Pancreas (tissue), 10 donors: Measurements from ENCODE around the gene TMEM151B. TPM values are rescaled to one million over a fixed set of nuclear protein-coding genes. Genes with fewer than 3 reads are reported as not detected.

Experiments used
- ATAC-seq, 4 donors: fragments of 200-7000 bp; cut with Tn5 transposase; one replicate each; pipeline versions ENCODE4 v1.8.0 to v1.9.1; 2020; ENCODE audit warnings: mild to moderate bottlenecking in 4 of 4, moderate library complexity in 4 of 4
- DNase-seq, 6 donors: peaks; one replicate each; pipeline ENCODE4 v3.0.0-alpha.2; 2020
- FAIRE-seq: peaks from 2 replicates; lab custom pipeline; 2012; peaks lifted over from hg19 to GRCh38; lab: Jason Lieb, UNC
- H3K27ac ChIP-seq, 4 donors: fragments of 200-600 bp; sonication (generic); 1 replicate in 3 of 4; 2 replicates in 1 of 4; pipeline versions ENCODE4 v1.5.0 to v1.8.0; 2020
- H3K27me3 ChIP-seq, 4 donors: fragments of 200-600 bp; one replicate each; pipeline ENCODE4 v1.8.0; 2021
- H3K36me3 ChIP-seq, 3 donors: fragments of 200-600 bp; sonication (generic) in 1 of 3; one replicate each; pipeline versions ENCODE4 v1.5.0 to v1.8.0; 2020 to 2021
- H3K4me1 ChIP-seq, 3 donors: fragments of 200-600 bp; one replicate each; pipeline ENCODE4 v1.8.0; 2021
- H3K4me3 ChIP-seq, 4 donors: fragments of 200-600 bp; sonication (generic) in 2 of 4; one replicate each; pipeline versions ENCODE4 v1.5.0 to v1.8.0; 2020 to 2021
- H3K9me3 ChIP-seq, 4 donors: fragments of 200-600 bp; one replicate each; pipeline ENCODE4 v1.8.0; 2021
- CTCF ChIP-seq, 4 donors: fragments of 200-600 bp; sonication (generic) in 3 of 4; IDR thresholded peaks; one replicate each; pipeline versions ENCODE4 v1.5.0 to v1.8.0; 2021; ENCODE audit warnings: antibody characterized with exemption in 4 of 4
- WGBS, 2 donors: extraction: QIAGEN DNeasy Blood & Tissue Kit; methylation state at CpG; one replicate each; pipeline ENCODE4 v1.1.7; 2013; 5-methylcytosine and 5-hydroxymethylcytosine counted together
- intact Hi-C, 3 donors: fragments of 100-400 bp; cut with DNase I; formaldehyde crosslinking; loops; one replicate each; pipeline versions ENCODE4 v1.11.1 to v1.14.2; 2022
- polyA plus RNA-seq, 2 donors: library from polyadenylated mRNA; stranded (reverse); fragments of 200-250 nt; gene quantifications; one replicate each; pipeline ENCODE4 v1.2.3, GENCODE V29; 2013
- total RNA-seq, 6 donors: library from RNA; stranded (reverse); fragmentation: NEBNext Ultra II Directional in 4 of 6; extraction: Animal tissue kit (Norgen Biotek cat#: 25700) in 4 of 6; gene quantifications; one replicate each; pipeline versions ENCODE4 v1.2.1 to v1.2.4, GENCODE V29; 2021 to 2023
- donor health status: healthy with polysubstance abuse.
- donor health status: DM: no; HTN: no; CAD: no; lungs with moderate emphysema.
- donor health status: DM: no; HTN: no; CAD: no.
- donor health status: control.
- donor health status: control.
- donor health status: Bipolar disorder and iron deficiency.
- donor health status: DM: yes; HTN: yes; CAD: no.
- donor health status: DM: no; HTN: no; CAD: no.
- donor health status: DM: no; HTN: no; CAD: no.
- donor health status: DM: yes; HTN: yes; CAD: no.

TMEM151B gene
- total and polyA plus RNA-seq, 8 donors, result 0.06 to 0.65 (median 0.12) TPM; not detected in 2

GRCh38 chr6:44257753-44258324, 12.4 kb upstream of the TMEM151B start:
- FAIRE-seq (no peak), DNase-seq (peak in 1 of 6 donors; percentile 33), ATAC-seq (no peak)
- Histone ChIP-seq H3K27me3 (no peaks in the 10 kb centered on the region), H3K27ac (peak overlapping the region; percentile 81 to 96 (median 90)), H3K4me3 (peak overlapping the region; percentile 79 to 98 (median 94)), H3K36me3 (peaks cover 0 to 22% (median 14%) of the 10 kb centered on the region in 3 donors), H3K9me3 (no peaks in the 10 kb centered on the region), H3K4me1 (peaks cover 0 to 19% (median 0%) of the 10 kb centered on the region in 3 donors)
- WGBS, 2 donors, result 19 to 21% methylated on average over 15 of the region's 15 CpGs
- intact Hi-C loops, result no loop called here
- no peak for TF ChIP-seq CTCF (IDR thresholded peaks at IDR 0.05)

GRCh38 chr6:44258325-44258863, 11.9 kb upstream of the TMEM151B start:
- intact Hi-C loops, result no loop called here
- Histone ChIP-seq H3K9me3 (no peaks in the 10 kb centered on the region), H3K4me1 (peaks cover 0 to 22% (median 0%) of the 10 kb centered on the region in 3 donors), H3K4me3 (no peak overlapping the region), H3K27ac (no peak overlapping the region), H3K27me3 (no peaks in the 10 kb centered on the region), H3K36me3 (peaks cover 0 to 16% (median 10%) of the 10 kb centered on the region in 3 donors)
- ATAC-seq (no peak), FAIRE-seq (no peak), DNase-seq (no peak)
- WGBS, 2 donors, result 79 to 83% methylated on average over 9 of the region's 9 CpGs
- TF ChIP-seq CTCF (IDR thresholded peaks at IDR 0.05), result no peak

GRCh38 chr6:44258921-44259320, 11.3 kb upstream of the TMEM151B start:
- WGBS, 2 donors, result 85 to 94% methylated on average over 3 of the region's 3 CpGs
- no peak for DNase-seq
- no peak for TF ChIP-seq CTCF (IDR thresholded peaks at IDR 0.05)
- Histone ChIP-seq H3K4me3 (no peak overlapping the region), H3K4me1 (peaks cover 0 to 26% (median 0%) of the 10 kb centered on the region in 3 donors), H3K9me3 (no peaks in the 10 kb centered on the region), H3K36me3 (peaks cover 0 to 11% (median 5%) of the 10 kb centered on the region in 3 donors), H3K27me3 (no peaks in the 10 kb centered on the region), H3K27ac (no peak overlapping the region)
- ATAC-seq, result no peak
- no peak for FAIRE-seq
- intact Hi-C loops, result no loop called here

- Histone ChIP-seq H3K27ac (no peak overlapping the region), H3K9me3 (no peaks in the 10 kb centered on the region), H3K36me3 (peaks cover 0 to 3% (median under 1%) of the 10 kb centered on the region in 3 donors), H3K4me1 (peaks cover 0 to 28% (median 4%) of the 10 kb centered on the region in 3 donors), H3K4me3 (no peak overlapping the region), H3K27me3 (no peaks in the 10 kb centered on the region)
- FAIRE-seq (no peak), ATAC-seq (no peak), DNase-seq (no peak)
- intact Hi-C loops, result no loop called here
- WGBS, 2 donors, result 88 to 93% methylated on average over 8 of the region's 8 CpGs
- TF ChIP-seq CTCF (IDR thresholded peaks at IDR 0.05), result no peak
Observed at GRCh38 chr6:44260011-44260410, 10.2 kb upstream of the TMEM151B start.
